Hepatocyte (in vitro differentiated cells): ENCODE measurements around the gene EPHB1. TPM values are rescaled to one million over a fixed set of nuclear protein-coding genes. Genes with fewer than 3 reads are reported as not detected.

ENCODE experiments used
- DNase-seq: peaks from one replicate; pipeline ENCODE4 v3.0.0-alpha.2; 2016; ENCODE audit warnings: low spot score
- H2AFZ ChIP-seq: fragments of 200-600 bp; sonication (generic); 2 replicates; pipeline ENCODE4 v1.6.0; 2016; ENCODE audit warnings: antibody characterized with exemption, mild to moderate bottlenecking
- H3K27ac ChIP-seq: fragments of 200-600 bp; sonication (generic); 2 replicates; pipeline ENCODE4 v1.5.1; 2016; ENCODE audit warnings: mild to moderate bottlenecking
- H3K27me3 ChIP-seq: fragments of 200-600 bp; sonication (generic); 2 replicates; pipeline ENCODE4 v1.6.1; 2016
- H3K36me3 ChIP-seq: fragments of 200-600 bp; sonication (generic); replicated peaks from 2 replicates; pipeline ENCODE4 v1.5.1; 2016; ENCODE audit warnings: low read depth; ENCODE audit not compliant: insufficient read depth
- H3K4me1 ChIP-seq: fragments of 200-600 bp; sonication (generic); 2 replicates; pipeline ENCODE4 v1.5.1; 2016; ENCODE audit warnings: mild to moderate bottlenecking, moderate library complexity; ENCODE audit not compliant: insufficient read depth
- H3K4me2 ChIP-seq: fragments of 200-600 bp; sonication (generic); 2 replicates; pipeline ENCODE4 v1.6.0; 2016
- H3K4me3 ChIP-seq: fragments of 200-600 bp; sonication (generic); 2 replicates; pipeline ENCODE4 v1.5.1; 2016; ENCODE audit warnings: mild to moderate bottlenecking
- H3K79me2 ChIP-seq: fragments of 200-600 bp; sonication (generic); 2 replicates; pipeline ENCODE4 v1.6.0; 2017; ENCODE audit warnings: mild to moderate bottlenecking
- H3K9me2 ChIP-seq: fragments of 200-600 bp; sonication (generic); replicated peaks from 2 replicates; pipeline ENCODE4 v1.6.0; 2017; ENCODE audit warnings: mild to moderate bottlenecking; ENCODE audit not compliant: insufficient read depth
- H3K9me3 ChIP-seq: fragments of 200-600 bp; sonication (generic); 2 replicates; pipeline ENCODE4 v1.5.1; 2016; ENCODE audit warnings: low read depth, mild to moderate bottlenecking
- H4K20me1 ChIP-seq: fragments of 200-600 bp; sonication (generic); 2 replicates; pipeline ENCODE4 v1.6.0; 2016; ENCODE audit warnings: mild to moderate bottlenecking; ENCODE audit not compliant: insufficient read depth, poor library complexity, severe bottlenecking
- CTCF ChIP-seq: fragments of 200-600 bp; sonication (generic); IDR thresholded peaks from 2 replicates; pipeline ENCODE4 v1.5.1; 2016; ENCODE audit warnings: antibody characterized with exemption, mild to moderate bottlenecking; ENCODE audit not compliant: poor library complexity
- EZH2 ChIP-seq: fragments of 200-600 bp; sonication (generic); IDR thresholded peaks from 2 replicates; pipeline ENCODE4 v1.6.1; 2016; ENCODE audit warnings: antibody characterized with exemption, mild to moderate bottlenecking, borderline replicate concordance
- EZH2phosphoT487 ChIP-seq: fragments of 200-600 bp; sonication (generic); IDR thresholded peaks from one replicate; pipeline ENCODE4 v1.6.1; 2018; ENCODE audit warnings: antibody characterized with exemption, mild to moderate bottlenecking, low read depth, moderate library complexity; ENCODE audit not compliant: unreplicated experiment, severe bottlenecking
- WGBS: methylation state at CpG from one replicate; pipeline ENCODE4 v1.1.6; 2016; ENCODE audit warnings: low lambda C conversion rate; ENCODE audit errors: missing lambda C conversion rate; 5-methylcytosine and 5-hydroxymethylcytosine counted together
- polyA plus RNA-seq: library from polyadenylated mRNA; unstranded; fragments of >200 nt; fragmentation: Nextera tagmentation; extraction: Ambion mirVana; gene quantifications from 2 replicates; pipeline ENCODE4 v1.2.1, GENCODE V29; 2016
- total RNA-seq: library from RNA; depleted of rRNA; stranded (reverse); fragments of >200 nt; gene quantifications from 2 replicates; pipeline ENCODE4 v1.2.3, GENCODE V29; 2014

The EPHB1 gene
- total and polyA plus RNA-seq, 2 experiments from 2014 or later = 3.3 to 5.6 TPM

GRCh38 chr3:134810850-134811249 lies 15.8 kb downstream of the EPHB1 start:
- Histone ChIP-seq H2AFZ (no peak overlapping the region), H3K27me3 (no peaks in the 10 kb centered on the region), H3K27ac (no peak overlapping the region), H3K4me2 (no peak overlapping the region), H3K9me3 (no peaks in the 10 kb centered on the region), H3K4me3 (no peak overlapping the region), H3K36me3 (no peaks in the 10 kb centered on the region), H3K9me2 (no peaks in the 10 kb centered on the region), H4K20me1 (no peaks in the 10 kb centered on the region), H3K79me2 (no peaks in the 10 kb centered on the region), H3K4me1 (no peaks in the 10 kb centered on the region)
- 45% methylated on average over 2 of the region's 2 CpGs for WGBS
- DNase-seq = no peak
- TF ChIP-seq CTCF (no peak), EZH2phosphoT487 (no peak), EZH2 (no peak)

- no peaks in the 10 kb centered on the region for H3K36me3 ChIP-seq
- H3K4me3 ChIP-seq = no peak overlapping the region
- no peaks in the 10 kb centered on the region for H3K9me3 ChIP-seq
- 0% methylated on average over 1 of the region's 1 CpG for WGBS
- no peaks in the 10 kb centered on the region for H3K27me3 ChIP-seq
- H3K4me2 ChIP-seq = no peak overlapping the region
- H2AFZ ChIP-seq = no peak overlapping the region
- DNase-seq = no peak
- no peak overlapping the region for H3K27ac ChIP-seq
- H3K9me2 ChIP-seq = no peaks in the 10 kb centered on the region
- H3K4me1 ChIP-seq = no peaks in the 10 kb centered on the region
- TF ChIP-seq EZH2 (no peak), CTCF (no peak), EZH2phosphoT487 (no peak)
- H4K20me1 ChIP-seq = no peaks in the 10 kb centered on the region
- no peaks in the 10 kb centered on the region for H3K79me2 ChIP-seq
These were observed 18.6 kb downstream of the EPHB1 start for GRCh38 chr3:134813618-134814017.

GRCh38 chr3:134815519-134815918 lies 20.5 kb downstream of the EPHB1 start:
- WGBS = 93% methylated on average over 1 of the region's 1 CpG
- no peak overlapping the region for H2AFZ ChIP-seq
- H3K4me1 ChIP-seq = no peaks in the 10 kb centered on the region
- H3K9me3 ChIP-seq = no peaks in the 10 kb centered on the region
- H3K36me3 ChIP-seq = no peaks in the 10 kb centered on the region
- H3K27ac ChIP-seq = no peak overlapping the region
- no peak overlapping the region for H3K4me3 ChIP-seq
- no peak overlapping the region for H3K4me2 ChIP-seq
- no peak for DNase-seq
- H3K27me3 ChIP-seq = no peaks in the 10 kb centered on the region
- H3K9me2 ChIP-seq = no peaks in the 10 kb centered on the region
- TF ChIP-seq CTCF (no peak), EZH2phosphoT487 (no peak), EZH2 (no peak)
- H4K20me1 ChIP-seq = no peaks in the 10 kb centered on the region
- H3K79me2 ChIP-seq = no peaks in the 10 kb centered on the region

- Histone ChIP-seq H2AFZ (no peak overlapping the region), H3K4me1 (no peaks in the 10 kb centered on the region), H3K9me3 (no peaks in the 10 kb centered on the region), H3K79me2 (no peaks in the 10 kb centered on the region), H3K9me2 (no peaks in the 10 kb centered on the region), H4K20me1 (no peaks in the 10 kb centered on the region), H3K36me3 (no peaks in the 10 kb centered on the region), H3K4me3 (no peak overlapping the region), H3K27ac (no peak overlapping the region), H3K27me3 (no peaks in the 10 kb centered on the region), H3K4me2 (no peak overlapping the region)
- TF ChIP-seq EZH2 = no peak
- TF ChIP-seq EZH2phosphoT487 = no peak
- no peak for TF ChIP-seq CTCF
- WGBS = 85% methylated on average over 7 of the region's 7 CpGs
- no peak for DNase-seq
These were observed 21.6 kb downstream of the EPHB1 start for GRCh38 chr3:134816623-134817022.
